ENCODE data around the gene PADI1. TPM values are rescaled to one million over a fixed set of nuclear protein-coding genes. Genes with fewer than 3 reads are reported as not detected.

The PADI1 gene
- polyA plus RNA-seq, 1 donor from 2014 or later, result 0.66 TPM

GRCh38 chr1:17260264-17260663 is 55.3 kb downstream of the PADI1 start:
- Histone ChIP-seq H3K4me2 (ENCODE audit: low read length) (no peak overlapping the region), H3K79me2 (replicated peaks; ENCODE audit: insufficient read depth, low read length) (no peaks in the 10 kb centered on the region), H3K27ac (ENCODE audit: low read length) (no peak overlapping the region), H3K9me3 (ENCODE audit: low read length) (no peaks in the 10 kb centered on the region), H4K20me1 (ENCODE audit: insufficient read depth) (no peaks in the 10 kb centered on the region), H3K9me2 (ENCODE audit: insufficient read depth, low read length) (no peaks in the 10 kb centered on the region), H3F3A (ENCODE audit: insufficient read depth, low read length, poor library complexity, severe bottlenecking) (no peaks in the 10 kb centered on the region), H3K4me3 (ENCODE audit: low read length) (no peak overlapping the region), H3K9ac (ENCODE audit: low read length) (no peak overlapping the region), H3K36me3 (ENCODE audit: insufficient read depth, low read length) (no peaks in the 10 kb centered on the region), H3K27me3 (ENCODE audit: insufficient read depth, low read depth, low read length) (no peaks in the 10 kb centered on the region), H2AFZ (ENCODE audit: low read depth, low read length) (no peak overlapping the region)
- TF ChIP-seq TAF1 (IDR thresholded peaks at IDR 0.05; ENCODE audit: low read depth), result no peak
- TF ChIP-seq EZH2 (IDR thresholded peaks at IDR 0.05; ENCODE audit: borderline replicate concordance, insufficient read depth, low read length, poor library complexity, severe bottlenecking), result no peak
- no peak for TF ChIP-seq CTCF (IDR thresholded peaks at IDR 0.05; ENCODE audit: poor library complexity, severe bottlenecking)
- TF ChIP-seq SMC3 (conservative IDR thresholded peaks at IDR 0.05; ENCODE audit: poor library complexity), result no peak
- TF ChIP-seq POLR2AphosphoS5 (IDR thresholded peaks at IDR 0.05), result no peak
- no peak for TF ChIP-seq EP300 (conservative IDR thresholded peaks at IDR 0.05; ENCODE audit: poor library complexity, severe bottlenecking)
- TF ChIP-seq MXI1 (conservative IDR thresholded peaks at IDR 0.05; ENCODE audit: poor library complexity, severe bottlenecking), result no peak
- TF ChIP-seq RAD21 (conservative IDR thresholded peaks at IDR 0.05), result no peak
- no peak for TF ChIP-seq REST (IDR thresholded peaks at IDR 0.05; ENCODE audit: borderline replicate concordance)

GRCh38 chr1:17260738-17261137 is 55.8 kb downstream of the PADI1 start:
- H3K9me3 ChIP-seq (ENCODE audit: low read length), result no peaks in the 10 kb centered on the region
- H4K20me1 ChIP-seq (ENCODE audit: insufficient read depth), result no peaks in the 10 kb centered on the region
- no peak overlapping the region for H3K27ac ChIP-seq (ENCODE audit: low read length)
- H3F3A ChIP-seq (ENCODE audit: insufficient read depth, low read length, poor library complexity, severe bottlenecking), result no peaks in the 10 kb centered on the region
- H2AFZ ChIP-seq (ENCODE audit: low read depth, low read length), result no peak overlapping the region
- no peak overlapping the region for H3K9ac ChIP-seq (ENCODE audit: low read length)
- H3K36me3 ChIP-seq (ENCODE audit: insufficient read depth, low read length), result no peaks in the 10 kb centered on the region
- no peak overlapping the region for H3K4me2 ChIP-seq (ENCODE audit: low read length)
- TF ChIP-seq RAD21 (conservative IDR thresholded peaks at IDR 0.05), result no peak
- no peak for TF ChIP-seq EP300 (conservative IDR thresholded peaks at IDR 0.05; ENCODE audit: poor library complexity, severe bottlenecking)
- no peak for TF ChIP-seq POLR2AphosphoS5 (IDR thresholded peaks at IDR 0.05)
- no peak for TF ChIP-seq EZH2 (IDR thresholded peaks at IDR 0.05; ENCODE audit: borderline replicate concordance, insufficient read depth, low read length, poor library complexity, severe bottlenecking)
- TF ChIP-seq CTCF (IDR thresholded peaks at IDR 0.05; ENCODE audit: poor library complexity, severe bottlenecking), result no peak
- no peak for TF ChIP-seq MXI1 (conservative IDR thresholded peaks at IDR 0.05; ENCODE audit: poor library complexity, severe bottlenecking)
- no peak for TF ChIP-seq REST (IDR thresholded peaks at IDR 0.05; ENCODE audit: borderline replicate concordance)
- TF ChIP-seq TAF1 (IDR thresholded peaks at IDR 0.05; ENCODE audit: low read depth), result no peak
- no peak for TF ChIP-seq SMC3 (conservative IDR thresholded peaks at IDR 0.05; ENCODE audit: poor library complexity)
- no peaks in the 10 kb centered on the region for H3K9me2 ChIP-seq (ENCODE audit: insufficient read depth, low read length)
- H3K4me3 ChIP-seq (ENCODE audit: low read length), result no peak overlapping the region
- no peaks in the 10 kb centered on the region for H3K79me2 ChIP-seq (replicated peaks; ENCODE audit: insufficient read depth, low read length)
- no peaks in the 10 kb centered on the region for H3K27me3 ChIP-seq (ENCODE audit: insufficient read depth, low read depth, low read length)

All from neural cell (in vitro differentiated cells).